Measurements from ENCODE around the gene HDAC4.

HDAC4 gene

DNA sequence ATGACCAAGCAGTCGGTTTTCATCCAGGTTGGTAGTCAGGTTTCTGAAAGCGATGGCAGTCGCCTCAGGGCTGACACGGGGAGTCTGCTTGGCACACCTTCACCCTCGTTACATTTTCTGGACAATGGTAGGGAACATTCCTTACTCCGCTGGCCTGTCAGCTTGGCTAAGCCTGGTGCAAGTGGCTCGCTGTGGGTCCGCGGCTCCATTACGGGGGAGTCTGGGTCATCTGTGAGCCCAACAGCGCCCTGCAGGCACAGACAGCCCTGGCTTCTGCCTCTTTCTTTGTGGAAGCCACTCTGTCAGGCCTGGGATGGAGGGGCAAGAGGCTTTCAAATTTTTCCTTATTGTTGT is 95.6 kb downstream of the HDAC4 start:
- DNase-seq: peak; percentile 15

- no peak for DNase-seq
Observed at GRCh38 chr2:239304533-239305221, 96.1 kb downstream of the HDAC4 start.

DNA sequence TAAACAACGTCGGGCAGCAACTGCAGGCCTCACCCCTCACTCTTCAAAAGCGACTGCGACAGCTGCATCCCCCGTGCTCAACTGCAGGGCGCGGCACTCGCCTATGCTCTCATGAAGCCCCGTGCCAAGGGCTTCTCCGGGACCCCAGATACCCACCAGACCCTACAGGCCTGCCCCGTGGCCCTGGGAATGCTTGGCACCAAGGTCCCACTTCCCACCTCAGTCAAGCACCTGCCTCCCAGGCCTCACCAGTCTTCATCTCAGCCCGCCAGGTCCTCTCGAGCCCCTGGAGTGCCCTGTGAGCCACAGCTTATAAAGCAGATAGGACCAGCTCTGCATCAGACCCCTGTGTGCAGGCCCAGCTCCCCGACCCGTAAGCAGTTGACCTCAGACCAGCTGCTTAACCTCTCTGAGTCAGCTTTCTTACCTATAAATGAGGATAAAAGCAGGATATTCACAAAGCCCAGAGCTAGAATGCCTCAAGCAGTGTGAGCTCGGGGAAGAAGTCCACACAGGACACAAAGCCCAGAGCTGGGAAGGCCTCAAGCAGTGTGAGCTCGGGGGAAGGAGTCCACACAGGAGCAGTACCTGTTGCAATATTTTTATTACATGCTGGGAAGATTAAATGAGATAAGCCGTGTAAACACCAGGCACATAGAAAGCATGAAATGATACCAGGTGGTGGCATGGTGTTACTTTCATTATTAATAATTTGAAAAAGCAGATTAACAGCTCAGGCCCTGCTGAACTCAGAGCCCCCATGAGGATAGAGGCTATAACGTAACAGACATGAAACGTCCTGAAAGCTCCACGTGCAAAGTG is 96.9 kb downstream of the HDAC4 start:
- peak; percentile 59 for DNase-seq

- DNase-seq: peak; percentile 18
Observed at GRCh38 chr2:239302808-239303557, 97.8 kb downstream of the HDAC4 start.

DNA sequence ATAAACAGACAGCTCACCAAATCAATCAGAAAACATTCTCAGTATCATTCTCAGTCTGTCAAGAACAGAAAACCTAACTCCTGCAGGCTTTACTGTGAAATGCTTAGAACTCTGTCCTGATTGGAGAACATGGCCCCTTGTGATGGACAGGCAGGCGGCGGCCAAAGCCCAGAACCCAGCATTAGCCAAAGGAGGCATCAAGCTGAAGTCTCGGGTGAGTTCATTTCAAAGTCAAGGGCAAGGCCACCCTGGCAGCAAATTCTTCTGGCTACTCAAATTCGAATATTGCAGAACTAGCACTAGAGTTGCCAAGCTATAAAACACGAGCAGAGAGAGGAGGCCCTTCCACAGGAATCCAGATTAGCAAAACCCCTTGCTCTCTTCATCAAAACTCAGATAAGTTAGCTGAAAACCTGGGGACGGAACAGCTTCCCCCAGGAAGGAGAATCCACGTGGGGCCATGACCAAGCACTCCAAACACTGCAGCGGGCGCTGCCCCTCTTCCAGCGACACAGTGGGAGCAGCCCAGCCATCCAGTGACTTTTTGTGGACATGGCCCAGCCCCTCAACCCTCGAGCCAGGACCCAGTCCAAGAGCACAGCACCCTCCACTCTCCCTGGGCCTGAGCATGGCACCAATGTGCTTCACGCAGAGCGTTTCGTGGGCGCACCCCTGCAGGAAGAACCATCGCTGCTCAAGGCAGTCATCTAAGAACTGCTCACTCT is 98.6 kb downstream of the HDAC4 start:
- peak; percentile 24 for DNase-seq

- peak; percentile 23 for DNase-seq
Observed at GRCh38 chr2:239300871-239301735, 99.7 kb downstream of the HDAC4 start.

GRCh38 chr2:239300242-239300641 is 100.6 kb downstream of the HDAC4 start:
- no peak for DNase-seq

GRCh38 chr2:239299218-239299939 is 101.4 kb downstream of the HDAC4 start:
- no peak for DNase-seq

DNA sequence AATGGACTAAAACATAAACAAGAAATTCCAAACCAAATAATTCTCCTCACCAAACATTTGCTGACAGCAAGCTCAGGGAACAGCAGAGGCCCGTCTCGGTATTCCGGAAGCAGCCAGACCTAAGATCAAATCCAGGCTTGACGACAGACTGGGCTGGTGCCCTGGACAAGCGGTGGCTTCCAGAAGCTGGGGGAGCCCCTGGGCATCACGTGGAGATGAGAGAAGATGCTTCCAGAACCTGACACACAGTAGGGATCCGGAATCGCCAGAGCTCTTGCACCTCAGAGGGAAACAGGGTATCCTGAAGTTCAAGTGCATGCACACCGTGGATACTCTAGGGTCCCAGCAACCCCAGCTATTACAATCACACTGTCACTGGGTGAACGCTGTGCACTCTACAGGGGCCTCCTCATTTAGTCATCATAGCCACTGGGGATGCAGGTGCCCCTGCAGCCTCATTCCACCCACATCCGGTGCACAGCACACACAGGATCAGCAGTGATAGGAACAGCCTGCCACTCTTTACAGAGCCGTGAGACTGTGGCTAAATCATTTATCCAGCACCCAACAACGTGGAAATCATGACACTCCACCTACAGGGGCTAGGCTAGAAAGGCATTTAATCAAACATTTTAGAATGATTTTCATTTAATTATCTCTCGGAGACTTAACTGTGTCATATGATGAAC is 102.6 kb downstream of the HDAC4 start:
- DNase-seq: no peak

GRCh38 chr2:239297142-239298004 is 103.4 kb downstream of the HDAC4 start:
- no peak for DNase-seq

DNA sequence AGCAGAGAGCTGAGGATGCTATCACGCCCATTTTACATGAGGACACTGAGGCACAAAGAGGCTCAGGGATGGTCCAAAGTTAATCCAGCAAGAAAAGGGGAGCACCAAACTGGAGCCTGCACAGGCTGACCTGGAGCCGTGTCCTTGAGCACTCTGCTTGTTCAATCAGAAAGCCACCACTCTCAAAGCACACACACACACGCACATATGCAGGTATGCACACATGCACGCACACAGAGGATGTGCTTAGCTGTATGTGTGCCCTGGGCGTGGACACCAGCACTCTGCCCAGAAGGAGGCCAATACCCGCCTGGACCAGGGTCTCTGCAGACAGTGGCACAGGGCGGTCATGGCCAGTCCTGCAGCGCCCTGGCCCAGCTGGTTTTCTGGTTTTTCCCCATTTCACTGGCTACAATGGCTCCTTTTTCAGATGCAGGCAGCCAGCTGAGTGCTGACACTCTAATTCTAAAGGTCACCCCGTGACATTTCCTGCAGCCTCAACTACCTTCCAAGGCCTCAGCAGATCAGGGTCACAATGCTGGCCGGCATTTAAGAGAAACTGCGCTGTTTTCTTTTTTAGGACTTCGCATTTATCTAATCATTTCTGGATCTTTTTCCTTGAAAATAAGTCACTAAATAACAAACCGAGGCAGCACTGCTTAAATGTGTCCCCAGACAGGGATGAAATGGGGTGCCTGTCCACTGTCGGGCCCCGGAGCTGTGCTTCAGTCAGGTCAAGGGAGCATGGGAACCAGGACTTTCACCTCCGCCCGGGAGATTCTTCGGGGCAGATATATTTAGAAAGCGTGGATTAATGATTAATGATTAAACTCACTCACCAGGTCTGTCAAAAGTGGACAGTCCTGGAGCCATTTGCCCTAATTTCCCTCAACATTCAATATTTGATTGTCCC is 104.5 kb downstream of the HDAC4 start:
- DNase-seq: no peak

DNA sequence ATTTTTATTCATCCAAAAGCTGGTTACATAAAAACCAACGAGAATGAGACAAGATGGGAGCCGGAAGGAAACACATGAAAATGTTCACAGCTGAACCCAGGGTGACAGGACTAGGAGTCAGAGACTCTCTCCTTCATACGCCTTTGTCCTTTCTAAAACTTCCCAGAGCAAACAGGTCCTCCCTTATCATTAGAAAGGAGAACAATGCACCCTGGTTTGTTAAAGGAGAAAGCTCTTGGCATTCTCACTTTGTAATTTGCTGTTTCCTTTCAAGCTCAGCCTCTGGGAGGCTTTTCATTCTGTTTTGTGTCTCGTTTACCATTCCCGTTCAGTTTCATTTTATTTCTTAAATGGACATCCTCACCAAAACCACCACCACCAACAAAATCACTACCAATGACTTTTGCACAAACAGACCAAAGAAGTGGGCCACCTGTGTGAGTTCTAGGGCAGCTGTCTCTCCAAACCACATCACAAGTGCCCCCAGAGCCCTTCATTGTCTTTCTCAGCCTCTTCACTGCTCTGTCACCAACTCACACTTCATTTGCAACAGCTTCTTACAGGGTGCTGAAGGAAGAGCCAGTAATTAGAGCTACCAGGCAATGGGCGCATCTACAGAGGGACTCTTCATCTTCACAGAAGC is 105.3 kb downstream of the HDAC4 start:
- no peak for DNase-seq

- DNase-seq: no peak
Observed at GRCh38 chr2:239294571-239295054, 106.2 kb downstream of the HDAC4 start.

DNA sequence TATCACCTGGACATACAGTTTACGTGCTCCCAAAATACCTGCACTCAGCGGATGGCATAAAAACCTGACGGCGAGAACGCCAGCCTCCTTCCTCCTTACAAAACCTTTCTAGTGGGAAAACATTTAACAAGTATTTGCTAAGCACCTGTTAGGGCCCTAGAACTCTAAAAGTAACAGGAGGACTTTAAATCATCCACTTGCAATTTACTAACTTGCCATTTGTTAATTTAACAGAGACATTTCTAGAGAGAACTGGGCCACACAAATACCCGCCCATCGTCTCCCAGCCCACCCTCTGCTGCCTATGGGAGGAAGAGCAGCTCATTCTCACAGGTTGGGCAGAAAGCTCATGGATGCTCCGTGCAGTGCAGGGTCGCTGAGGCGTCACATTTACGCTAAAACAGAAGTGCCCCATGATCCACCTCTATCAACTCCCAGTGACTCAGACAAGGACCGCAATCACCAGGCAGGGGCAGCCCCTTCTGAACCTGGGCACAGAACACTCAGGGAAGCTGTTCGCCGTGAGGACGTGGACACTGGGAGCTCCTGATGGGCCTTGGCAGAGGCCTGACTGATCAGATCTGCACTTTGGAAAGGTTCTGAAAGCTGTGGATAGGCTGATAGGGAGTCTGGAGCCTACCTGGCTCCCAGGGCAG is 106.9 kb downstream of the HDAC4 start:
- DNase-seq: no peak

DNA sequence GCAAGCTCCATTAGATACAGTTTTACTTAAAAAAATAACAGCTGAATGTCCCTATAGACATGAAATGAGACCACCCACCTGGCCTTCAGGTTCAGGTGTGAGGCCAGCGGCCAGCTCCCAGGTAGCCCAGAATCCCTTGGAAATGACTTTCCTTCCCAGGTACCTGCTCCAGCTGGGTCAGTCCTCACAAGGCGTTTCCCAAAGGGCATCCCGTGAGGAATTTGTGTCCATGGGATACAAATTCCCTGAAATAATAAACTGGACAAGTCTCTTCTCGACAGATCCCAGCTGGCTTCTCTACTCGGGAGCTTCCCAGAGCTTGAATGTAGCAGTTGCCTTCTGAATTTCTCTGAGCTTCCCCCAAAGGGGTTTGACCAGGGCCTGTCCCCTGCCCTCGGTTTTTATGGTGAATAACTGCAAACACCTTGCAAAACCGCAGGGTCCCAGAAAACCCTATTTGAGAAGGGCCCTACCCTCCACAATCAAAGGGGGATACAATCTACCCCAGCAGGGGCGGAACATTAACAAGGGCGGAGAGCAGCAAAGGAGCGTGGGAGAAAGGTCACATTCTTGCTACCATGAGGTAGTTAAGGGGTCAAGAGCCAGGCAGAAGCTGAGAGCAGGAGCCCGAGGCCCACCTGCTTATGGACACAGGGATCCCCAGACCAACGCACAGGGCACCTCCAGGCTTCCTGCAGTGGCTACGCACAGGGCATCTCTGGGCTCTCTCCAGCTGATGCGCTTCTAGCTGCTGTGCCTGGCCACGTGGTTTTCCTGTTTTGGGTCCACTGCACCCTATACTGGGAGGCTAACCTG is 107.7 kb downstream of the HDAC4 start:
- no peak for DNase-seq

GRCh38 chr2:239292531-239292930 is 108.3 kb downstream of the HDAC4 start:
- DNase-seq: no peak
